ENCODE data around the gene MAPK4.
"Not testable (repeated sequence)": the region's sequence is repeated elsewhere in the genome, so short reads cannot be mapped to it uniquely, and the experiment has no call there.

Gene MAPK4

GRCh38 chr18:50559752-50560680 lies at the start of gene MAPK4:
MAPK4 (plus strand) TSS chr18:50560087; CDS start chr18:50663959, 103,872 bp downstream.
- no peak within 1 kb of the TSS for H3K27ac ChIP-seq
- TF ChIP-seq CTCF (IDR thresholded peaks at IDR 0.05) (no peak), ZFX (IDR thresholded peaks at IDR 0.05; ENCODE audit: borderline replicate concordance) (no peak)

- H3K27ac ChIP-seq: not testable (repeated sequence)
These were observed 42.6 kb upstream of the MAPK4 start for GRCh38 chr18:50517277-50517676.

- H3K27ac ChIP-seq: no peak overlapping the region
- TF ChIP-seq CTCF (IDR thresholded peaks at IDR 0.05) (no peak), ZFX (IDR thresholded peaks at IDR 0.05; ENCODE audit: borderline replicate concordance) (no peak)
These were observed 40.9 kb upstream of the MAPK4 start for GRCh38 chr18:50518787-50519546.

GRCh38 chr18:50523165-50523564 lies 36.7 kb upstream of the MAPK4 start:
- no peak overlapping the region for H3K27ac ChIP-seq
- no peak for TF ChIP-seq ZFX (IDR thresholded peaks at IDR 0.05; ENCODE audit: borderline replicate concordance)
- no peak for TF ChIP-seq CTCF (IDR thresholded peaks at IDR 0.05)

- TF ChIP-seq ZFX (IDR thresholded peaks at IDR 0.05; ENCODE audit: borderline replicate concordance) (no peak), CTCF (IDR thresholded peaks at IDR 0.05) (no peak)
- H3K27ac ChIP-seq: no peak overlapping the region
These were observed 32.1 kb upstream of the MAPK4 start for GRCh38 chr18:50527636-50528307.

GRCh38 chr18:50528806-50529205 lies 31.1 kb upstream of the MAPK4 start:
- no peak overlapping the region for H3K27ac ChIP-seq
- TF ChIP-seq CTCF (IDR thresholded peaks at IDR 0.05) (no peak), ZFX (IDR thresholded peaks at IDR 0.05; ENCODE audit: borderline replicate concordance) (no peak)

- H3K27ac ChIP-seq: not testable (repeated sequence)
These were observed 26.1 kb upstream of the MAPK4 start for GRCh38 chr18:50533822-50534221.

GRCh38 chr18:50544476-50544875 lies 15.4 kb upstream of the MAPK4 start:
- not testable (repeated sequence) for H3K27ac ChIP-seq

All from 22Rv1 (cell line).